ENCODE results near the gene MOXD1.

The MOXD1 gene

GRCh38 chr6:132304891-132305305 is 96.4 kb downstream of the MOXD1 start:
- Mint-ChIP-seq H3K27me3 (no peaks in the 10 kb centered on the region), H3K4me1 (peaks cover 2% of the 10 kb centered on the region)

GRCh38 chr6:132300323-132300949 is 100.8 kb downstream of the MOXD1 start:
- Mint-ChIP-seq H3K27me3 (no peaks in the 10 kb centered on the region), H3K27ac (no peak overlapping the region), H3K4me3 (no peak overlapping the region), H3K36me3 (peaks cover under 1% of the 10 kb centered on the region), H3K4me1 (no peaks in the 10 kb centered on the region), H3K9me3 (no peaks in the 10 kb centered on the region)
- peak; percentile 42 to 58 for DNase-seq (ENCODE audit: low spot score in 2 of 2)
- peak; percentile 95 for ATAC-seq (ENCODE audit: low read depth)

More at GRCh38 chr6:132304891-132305305, 96.4 kb downstream of the MOXD1 start:
- ATAC-seq (ENCODE audit: low read depth) (no peak), DNase-seq (ENCODE audit: low spot score in 2 of 2) (no peak)
- Mint-ChIP-seq H3K4me3 (no peak overlapping the region), H3K9me3 (peaks cover 21% of the 10 kb centered on the region), H3K27ac (no peak overlapping the region), H3K36me3 (peaks cover 31% of the 10 kb centered on the region)

GRCh38 chr6:132298344-132298949 is 102.8 kb downstream of the MOXD1 start:
- Mint-ChIP-seq H3K27ac (no peak overlapping the region), H3K9me3 (no peaks in the 10 kb centered on the region), H3K27me3 (no peaks in the 10 kb centered on the region), H3K4me3 (no peak overlapping the region), H3K36me3 (no peaks in the 10 kb centered on the region), H3K4me1 (no peaks in the 10 kb centered on the region)
- DNase-seq (ENCODE audit: low spot score in 2 of 2) (peak; percentile 40 to 51), ATAC-seq (ENCODE audit: low read depth) (peak; percentile 72)

GRCh38 chr6:132289756-132290155 is 111.5 kb downstream of the MOXD1 start:
- Mint-ChIP-seq H3K9me3 (no peaks in the 10 kb centered on the region), H3K27me3 (no peaks in the 10 kb centered on the region), H3K27ac (no peak overlapping the region), H3K36me3 (no peaks in the 10 kb centered on the region), H3K4me3 (no peak overlapping the region), H3K4me1 (peaks cover 4% of the 10 kb centered on the region)
- DNase-seq (ENCODE audit: low spot score in 2 of 2) (no peak), ATAC-seq (ENCODE audit: low read depth) (no peak)

- no peak for DNase-seq (ENCODE audit: low spot score in 2 of 2)
- Mint-ChIP-seq H3K4me1 (peaks cover 4% of the 10 kb centered on the region), H3K36me3 (no peaks in the 10 kb centered on the region), H3K9me3 (peaks cover 1% of the 10 kb centered on the region), H3K27ac (no peak overlapping the region), H3K27me3 (peaks cover 1% of the 10 kb centered on the region), H3K4me3 (no peak overlapping the region)
- ATAC-seq (ENCODE audit: low read depth) = no peak
Measured at GRCh38 chr6:132287101-132287500, 114.2 kb downstream of the MOXD1 start.

- Mint-ChIP-seq H3K36me3 (no peaks in the 10 kb centered on the region), H3K9me3 (peaks cover 1% of the 10 kb centered on the region), H3K27ac (peak overlapping the region; percentile 66), H3K4me3 (no peak overlapping the region), H3K27me3 (peaks cover 1% of the 10 kb centered on the region), H3K4me1 (peaks cover 4% of the 10 kb centered on the region)
- ATAC-seq (ENCODE audit: low read depth) (peak; percentile 96), DNase-seq (ENCODE audit: low spot score in 2 of 2) (peak; percentile 39 to 62)
Measured at GRCh38 chr6:132286298-132287019, 114.8 kb downstream of the MOXD1 start.

- H3K4me1 Mint-ChIP-seq = peaks cover 4% of the 10 kb centered on the region
- peak overlapping the region; percentile 66 for H3K27ac Mint-ChIP-seq
- no peaks in the 10 kb centered on the region for H3K36me3 Mint-ChIP-seq
- DNase-seq (ENCODE audit: low spot score in 2 of 2) (no peak), ATAC-seq (ENCODE audit: low read depth) (no peak)
- H3K27me3 Mint-ChIP-seq = peaks cover 1% of the 10 kb centered on the region
- peaks cover 1% of the 10 kb centered on the region for H3K9me3 Mint-ChIP-seq
- no peak overlapping the region for H3K4me3 Mint-ChIP-seq
Measured at GRCh38 chr6:132285004-132285780, 116.1 kb downstream of the MOXD1 start.

- peaks cover 1% of the 10 kb centered on the region for H3K9me3 Mint-ChIP-seq
- peaks cover 6% of the 10 kb centered on the region for H3K4me1 Mint-ChIP-seq
- no peak for ATAC-seq (ENCODE audit: low read depth)
- H3K27me3 Mint-ChIP-seq = peaks cover 1% of the 10 kb centered on the region
- H3K36me3 Mint-ChIP-seq = no peaks in the 10 kb centered on the region
- no peak for DNase-seq (ENCODE audit: low spot score in 2 of 2)
- no peak overlapping the region for H3K4me3 Mint-ChIP-seq
- H3K27ac Mint-ChIP-seq = no peak overlapping the region
Measured at GRCh38 chr6:132282696-132283095, 118.6 kb downstream of the MOXD1 start.

- DNase-seq (ENCODE audit: low spot score in 2 of 2) (no peak), ATAC-seq (ENCODE audit: low read depth) (no peak)
- H3K9me3 Mint-ChIP-seq = peaks cover 1% of the 10 kb centered on the region
- H3K36me3 Mint-ChIP-seq = no peaks in the 10 kb centered on the region
- peaks cover 6% of the 10 kb centered on the region for H3K27me3 Mint-ChIP-seq
- H3K4me1 Mint-ChIP-seq = peaks cover 2% of the 10 kb centered on the region
- no peak overlapping the region for H3K27ac Mint-ChIP-seq
- no peak overlapping the region for H3K4me3 Mint-ChIP-seq
Measured at GRCh38 chr6:132280436-132280835, 120.8 kb downstream of the MOXD1 start.

- H3K9me3 Mint-ChIP-seq = peaks cover 1% of the 10 kb centered on the region
Measured at GRCh38 chr6:132279592-132280139, 121.6 kb downstream of the MOXD1 start.

GRCh38 chr6:132275066-132275970 is 126.0 kb downstream of the MOXD1 start:
- Mint-ChIP-seq H3K4me1 (peaks cover 8% of the 10 kb centered on the region), H3K27ac (no peak overlapping the region), H3K9me3 (no peaks in the 10 kb centered on the region), H3K36me3 (no peaks in the 10 kb centered on the region), H3K4me3 (no peak overlapping the region), H3K27me3 (peaks cover 8% of the 10 kb centered on the region)
- DNase-seq (ENCODE audit: low spot score in 2 of 2) (no peak), ATAC-seq (ENCODE audit: low read depth) (no peak)

More at GRCh38 chr6:132279592-132280139, 121.6 kb downstream of the MOXD1 start:
- ATAC-seq (ENCODE audit: low read depth) = peak; percentile 92
- DNase-seq (ENCODE audit: low spot score in 2 of 2) = peak; percentile 76 to 81
- peak overlapping the region; percentile 95 for H3K4me3 Mint-ChIP-seq
- H3K4me1 Mint-ChIP-seq = peaks cover 2% of the 10 kb centered on the region
- H3K27ac Mint-ChIP-seq = peak overlapping the region; percentile 15
- H3K36me3 Mint-ChIP-seq = no peaks in the 10 kb centered on the region
- H3K27me3 Mint-ChIP-seq = peaks cover 8% of the 10 kb centered on the region

- peaks cover 8% of the 10 kb centered on the region for H3K27me3 Mint-ChIP-seq
- H3K4me3 Mint-ChIP-seq = no peak overlapping the region
- H3K36me3 Mint-ChIP-seq = no peaks in the 10 kb centered on the region
- H3K27ac Mint-ChIP-seq = no peak overlapping the region
- DNase-seq (ENCODE audit: low spot score in 2 of 2) (no peak), ATAC-seq (ENCODE audit: low read depth) (no peak)
- no peaks in the 10 kb centered on the region for H3K9me3 Mint-ChIP-seq
- peaks cover 10% of the 10 kb centered on the region for H3K4me1 Mint-ChIP-seq
Measured at GRCh38 chr6:132272776-132273175, 128.5 kb downstream of the MOXD1 start.

Measured in memory B cell (primary cell).